Activated CD4-positive, alpha-beta T cell treated with anti-CD3 and anti-CD28 coated beads, Interleukin-2, amount 50 U/mL, for 16 hours (primary cell): Measurements from ENCODE around the gene ZFP69B.
A peak's percentile ranks its signal among the peaks of the same experiment; 100 is the strongest.

Experiments used
- DNase-seq: peaks from one replicate; pipeline ENCODE4 v3.0.0-alpha.2; 2020

Gene ZFP69B

DNA sequence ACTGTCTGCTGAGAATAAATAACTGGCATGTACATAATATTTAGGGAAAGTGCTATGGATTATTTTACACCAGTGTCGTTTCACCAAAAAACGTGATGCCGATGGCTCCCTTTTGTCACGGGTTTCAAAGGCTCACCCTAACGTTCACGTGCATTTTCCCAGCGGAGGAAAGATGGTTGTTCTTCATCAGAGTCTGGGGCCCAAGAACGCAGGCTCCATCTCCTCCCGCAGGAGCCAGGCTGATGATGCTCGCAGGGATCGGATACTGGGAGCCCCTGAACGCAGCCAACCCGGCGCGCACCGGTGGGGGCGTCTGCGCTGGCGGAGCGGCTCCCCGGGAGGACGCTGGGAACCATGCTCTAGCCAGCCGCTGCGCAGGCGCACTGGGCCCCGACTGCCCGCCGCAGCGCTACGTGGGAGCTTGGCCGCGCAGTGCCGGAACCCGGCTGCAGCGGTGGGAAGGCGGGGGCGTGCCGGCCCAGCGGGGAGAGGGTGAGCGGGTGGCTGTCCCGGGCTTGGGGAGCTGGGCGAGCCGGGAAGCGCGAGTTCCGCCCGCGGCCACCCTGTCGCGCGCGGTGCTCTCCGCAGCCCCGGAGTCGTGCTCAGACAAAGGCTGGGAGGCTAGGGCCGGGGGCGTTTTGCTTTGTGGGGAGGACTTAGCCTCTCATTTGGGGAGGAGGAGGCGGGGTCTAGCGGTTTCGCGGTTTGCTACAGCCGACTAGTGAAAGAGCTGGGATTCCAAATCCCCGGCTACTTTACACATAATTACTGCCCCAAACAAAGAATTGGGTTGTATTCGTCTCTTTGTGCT, at the start of gene ZFP69B:
Gene ZFP69B (plus strand): TSS at position 793 of the 811 bp plus-strand sequence. CDS start 486 bp downstream, outside the sequence.
- DNase-seq, result peak; percentile 94

DNA sequence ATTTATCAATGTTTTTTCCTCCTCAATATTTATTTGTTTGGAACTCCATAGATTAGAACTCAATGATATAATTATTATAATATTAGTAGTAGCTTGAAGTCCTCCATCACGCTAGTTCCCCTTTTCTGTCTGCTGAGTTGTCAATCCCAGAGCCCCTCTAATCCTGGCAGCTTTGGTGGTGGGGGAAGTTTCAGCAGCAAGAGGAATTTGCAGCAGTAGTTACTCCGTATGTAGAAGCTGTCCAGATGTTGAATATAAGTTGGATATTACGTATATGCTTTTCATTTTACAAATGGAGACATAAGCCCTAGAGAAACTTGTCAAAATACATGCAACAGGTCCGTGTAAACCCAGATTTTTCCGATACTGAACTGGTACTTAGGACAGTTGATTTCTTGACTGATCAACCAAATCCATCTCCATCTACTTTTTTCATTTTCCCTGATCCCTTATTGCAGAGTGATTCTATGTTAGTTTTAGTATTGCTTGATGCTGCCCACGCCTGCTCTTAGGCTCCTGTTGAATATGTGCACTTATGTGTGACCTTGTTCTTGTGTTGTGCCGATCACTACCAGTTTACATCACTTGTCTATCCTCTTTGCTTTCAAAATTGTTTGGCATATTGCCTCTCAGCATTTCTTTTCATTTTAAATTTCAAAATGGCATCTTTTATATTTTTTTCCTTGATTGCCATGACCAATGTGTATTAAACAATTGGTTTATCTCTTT, 48.6 kb upstream of the ZFP69B start:
- no peak for DNase-seq

GRCh38 chr1:40404670-40405462, 45.4 kb upstream of the ZFP69B start:
- peak; percentile 63 for DNase-seq

GRCh38 chr1:40405812-40406211, 44.5 kb upstream of the ZFP69B start:
- no peak for DNase-seq

DNA sequence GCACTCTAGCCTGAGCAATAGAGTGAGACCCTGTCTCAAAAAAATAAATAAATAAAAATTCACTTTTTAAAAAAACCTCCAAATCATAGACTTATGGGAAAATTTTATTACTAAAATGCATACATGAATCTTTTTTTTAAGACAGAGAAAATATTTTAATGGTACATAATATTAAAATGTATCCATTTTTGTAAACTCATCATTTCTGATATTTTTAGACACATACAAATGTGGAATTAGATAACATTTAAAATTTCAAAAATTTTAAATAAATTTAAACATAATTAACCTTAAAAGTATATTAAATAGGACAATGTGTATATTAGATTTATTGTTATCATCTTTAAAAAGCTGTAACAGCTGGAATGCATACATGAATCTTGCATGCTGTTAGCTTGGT, 42.8 kb upstream of the ZFP69B start:
- DNase-seq, result no peak

- DNase-seq, result no peak
Measured at GRCh38 chr1:40409467-40409866, 40.8 kb upstream of the ZFP69B start.

DNA sequence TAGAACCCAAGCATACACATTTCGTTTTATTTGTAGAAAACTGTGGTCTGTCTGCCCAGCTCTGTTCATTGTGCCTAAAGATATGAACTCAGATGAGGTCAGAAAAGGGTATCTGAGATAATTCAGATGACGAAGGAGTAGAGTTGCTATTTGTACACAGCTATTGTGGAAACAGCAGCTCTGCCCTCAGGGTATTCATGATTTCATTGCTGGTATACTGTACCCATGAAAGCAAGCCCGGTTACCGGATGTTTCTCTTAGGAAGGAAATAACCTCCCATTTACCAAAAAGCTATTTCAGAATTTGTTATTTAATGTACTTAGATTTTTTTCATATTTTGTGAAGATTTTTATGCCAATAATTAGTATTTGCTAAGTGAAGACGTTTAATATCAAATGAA, 39.0 kb upstream of the ZFP69B start:
- no peak for DNase-seq

- DNase-seq, result no peak
Measured at GRCh38 chr1:40411843-40412242, 38.4 kb upstream of the ZFP69B start.

DNA sequence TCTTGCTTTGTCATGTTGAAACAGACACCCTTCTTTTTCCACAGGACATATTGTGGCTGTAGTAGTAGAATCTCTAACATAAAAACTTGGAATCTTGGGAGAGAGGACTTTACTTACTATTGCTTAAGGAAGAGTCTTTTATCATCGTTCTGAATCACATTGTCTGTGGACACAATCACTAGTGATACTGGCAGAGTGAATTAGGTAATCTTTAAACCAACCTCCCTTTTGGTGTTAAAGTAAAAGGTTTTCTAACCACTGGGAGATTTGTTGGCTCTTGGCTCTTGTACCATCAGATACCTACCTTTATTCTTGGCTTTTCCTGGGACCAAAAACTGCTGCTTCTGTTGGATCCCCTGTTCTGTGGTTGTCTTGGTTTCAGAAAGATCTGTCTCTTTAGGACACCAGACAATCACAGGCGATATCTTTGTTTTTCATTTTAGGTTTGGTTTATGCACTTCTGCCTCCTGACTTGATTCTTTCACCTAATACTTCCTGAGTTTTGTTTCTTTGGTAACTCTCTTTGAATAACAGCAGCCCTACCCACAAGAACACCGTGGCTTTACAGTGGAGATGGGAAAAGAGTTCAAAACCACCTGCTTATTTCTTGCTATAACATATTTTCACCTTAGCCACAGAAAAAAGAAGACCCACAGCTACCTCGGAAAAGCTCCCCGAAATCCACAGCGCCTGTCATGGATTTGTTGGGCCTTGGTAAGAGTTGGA, 36.6 kb upstream of the ZFP69B start:
- no peak for DNase-seq

DNA sequence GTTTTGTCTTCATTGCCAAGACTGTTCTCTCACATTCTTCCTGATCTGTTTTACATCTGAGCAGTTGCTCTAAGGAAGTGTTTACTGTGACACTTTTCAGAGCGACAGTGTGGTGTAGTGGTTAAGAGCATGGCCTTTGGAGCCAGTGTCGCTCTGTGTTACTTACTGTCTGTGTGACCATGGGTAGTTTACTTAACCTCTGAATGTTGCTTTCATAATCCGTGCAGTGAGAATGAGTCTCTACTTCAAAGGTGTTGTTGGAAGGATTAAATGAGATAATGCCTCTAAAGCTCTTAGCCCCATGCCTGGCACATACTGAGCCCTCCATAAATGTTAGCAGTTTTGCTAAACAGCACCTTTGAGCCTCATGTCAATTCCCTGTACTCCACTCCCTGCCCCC, 35.9 kb upstream of the ZFP69B start:
- no peak for DNase-seq

DNA sequence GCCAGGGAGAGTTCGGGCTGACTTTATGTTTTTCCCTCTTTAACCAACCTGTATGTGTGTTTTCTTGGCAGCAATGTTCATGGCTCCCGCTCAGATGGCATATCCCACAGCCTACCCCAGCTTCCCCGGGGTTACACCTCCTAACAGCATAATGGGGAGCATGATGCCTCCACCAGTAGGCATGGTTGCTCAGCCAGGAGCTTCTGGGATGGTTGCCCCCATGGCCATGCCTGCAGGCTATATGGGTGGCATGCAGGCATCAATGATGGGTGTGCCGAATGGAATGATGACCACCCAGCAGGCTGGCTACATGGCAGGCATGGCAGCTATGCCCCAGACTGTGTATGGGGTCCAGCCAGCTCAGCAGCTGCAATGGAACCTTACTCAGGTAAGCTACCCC, 33.6 kb upstream of the ZFP69B start:
- no peak for DNase-seq

- DNase-seq, result no peak
Measured at GRCh38 chr1:40421431-40422384, 28.6 kb upstream of the ZFP69B start.

GRCh38 chr1:40422630-40423263, 27.5 kb upstream of the ZFP69B start:
- no peak for DNase-seq

- DNase-seq, result no peak
Measured at GRCh38 chr1:40423264-40423642, 27.0 kb upstream of the ZFP69B start.

DNA sequence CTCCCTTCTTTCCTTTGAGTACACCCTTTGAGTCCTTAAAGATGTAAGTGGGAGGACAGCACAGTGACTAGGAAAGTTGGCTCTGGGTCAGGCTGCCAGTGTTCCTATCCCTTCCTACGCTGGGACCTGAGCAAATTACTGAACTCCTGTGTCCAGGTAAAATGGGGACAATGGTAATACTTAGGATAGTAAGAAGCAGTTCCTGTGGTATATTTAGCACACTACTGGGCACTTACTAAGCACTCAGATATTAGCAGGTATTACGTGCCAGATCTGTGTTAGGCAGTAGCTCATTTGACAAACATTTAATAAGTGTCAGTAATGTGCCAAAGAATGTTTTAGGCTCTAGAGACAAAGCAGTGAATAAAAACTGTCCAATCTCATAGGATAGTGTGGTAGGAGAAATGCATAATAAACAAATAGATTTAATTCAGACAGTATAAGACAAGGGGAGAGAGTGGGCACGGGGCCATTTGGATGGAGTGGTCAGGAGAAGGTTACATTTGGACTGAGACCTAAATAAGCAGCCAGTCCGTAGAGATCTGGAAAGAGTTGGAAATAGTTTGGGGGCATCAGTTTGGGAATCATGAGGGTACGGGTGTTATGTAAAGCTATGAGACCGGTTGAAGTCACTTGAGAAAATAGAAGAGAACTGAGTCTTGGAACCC, 26.2 kb upstream of the ZFP69B start:
- DNase-seq, result no peak

DNA sequence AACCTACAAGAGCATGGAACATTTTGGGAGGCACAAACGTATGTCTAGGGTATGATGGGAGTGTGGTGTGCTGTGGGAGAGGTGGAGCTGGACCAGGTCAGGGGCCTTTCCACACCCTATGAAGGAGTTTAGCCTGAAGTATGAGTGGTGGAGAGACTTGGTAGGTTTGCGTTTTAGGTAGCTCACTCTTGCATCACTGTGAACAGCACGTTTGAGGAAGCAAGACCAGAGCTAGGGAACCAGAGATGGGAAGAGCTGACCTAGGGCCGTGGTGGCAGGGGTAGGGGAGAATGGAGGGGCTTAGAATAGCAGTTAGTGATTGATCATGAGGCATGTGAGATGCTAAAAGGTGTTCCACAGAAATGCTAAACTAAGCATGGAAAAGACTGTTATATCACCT, 25.1 kb upstream of the ZFP69B start:
- DNase-seq, result no peak

DNA sequence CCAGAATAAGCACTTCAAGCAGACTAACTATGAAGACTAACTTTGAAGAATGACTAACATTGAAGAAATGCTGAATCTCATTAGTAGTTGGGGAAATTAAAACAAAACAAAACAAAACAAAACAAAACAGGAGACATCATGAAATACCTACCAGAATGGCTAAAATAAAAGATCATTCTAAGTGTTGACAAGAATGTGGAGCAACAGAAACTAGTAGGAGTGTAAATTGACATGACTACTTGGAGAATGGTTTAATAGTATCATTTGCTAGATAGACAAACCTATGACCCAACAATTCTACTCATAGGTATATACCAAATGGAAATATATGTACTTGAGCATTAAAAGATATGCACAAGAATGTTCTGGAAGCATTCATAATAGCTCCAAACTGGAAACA, 18.9 kb upstream of the ZFP69B start:
- no peak for DNase-seq

DNA sequence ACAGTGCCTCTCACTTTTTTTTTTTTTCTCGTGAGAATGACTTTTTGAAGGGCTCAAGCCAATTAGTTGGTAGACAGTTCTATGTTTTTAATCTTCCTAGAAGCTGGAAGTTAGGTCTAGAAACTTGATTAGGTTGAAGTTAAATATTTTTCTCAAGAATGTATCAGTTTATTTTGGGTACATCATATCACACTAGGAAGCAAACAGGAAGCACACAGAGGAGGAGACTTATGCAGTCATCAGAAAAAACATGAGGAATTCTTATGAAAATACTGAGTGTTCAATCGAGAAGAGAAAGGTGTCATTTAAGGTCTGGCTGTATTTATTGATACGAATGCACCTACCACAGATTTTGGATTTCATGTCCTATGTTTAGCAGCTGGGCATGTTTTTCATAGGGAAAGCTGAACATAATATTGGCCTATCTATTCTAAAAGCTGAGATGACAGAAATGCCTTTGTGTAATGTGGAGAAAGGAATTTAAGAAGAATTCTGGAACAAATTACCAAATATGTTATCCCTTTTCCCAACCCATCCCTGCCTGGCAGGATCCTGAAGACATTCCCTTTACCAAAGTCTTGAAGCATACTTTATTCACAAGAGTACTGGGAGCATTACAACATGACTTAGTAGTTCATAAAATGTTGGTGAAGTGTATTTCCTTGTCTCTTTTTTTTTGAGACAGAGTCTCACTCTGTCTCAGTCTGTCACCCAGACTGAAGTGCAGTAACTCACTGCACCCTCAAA, 17.5 kb upstream of the ZFP69B start:
- no peak for DNase-seq

GRCh38 chr1:40435471-40435870, 14.8 kb upstream of the ZFP69B start:
- no peak for DNase-seq

GRCh38 chr1:40435876-40436275, 14.4 kb upstream of the ZFP69B start:
- DNase-seq, result no peak
